Mucosa of rectum (tissue), 2 donors: ENCODE results near the gene SLC16A2.
"Not testable (repeated sequence)": the region's sequence is repeated elsewhere in the genome, so short reads cannot be mapped to it uniquely, and the experiment has no call there.

Experiments used
- H3K27ac ChIP-seq, 2 donors: one replicate each; pipeline ENCODE4 v1.7.0; 2013; ENCODE audit warnings: inconsistent platforms in 2 of 2, low read depth in 2 of 2, low read length in 2 of 2
- H3K27me3 ChIP-seq, 2 donors: one replicate each; pipeline ENCODE4 v1.7.0; 2013; ENCODE audit warnings: low read length in 2 of 2; ENCODE audit not compliant: control insufficient read depth in 2 of 2, insufficient read depth in 2 of 2
- H3K36me3 ChIP-seq, 2 donors: one replicate each; pipeline ENCODE4 v1.7.0; 2013; ENCODE audit warnings: low read length in 2 of 2; ENCODE audit not compliant: control insufficient read depth in 2 of 2, insufficient read depth in 2 of 2
- H3K4me1 ChIP-seq, 2 donors: one replicate each; pipeline ENCODE4 v1.7.0; 2013; ENCODE audit warnings: low read length in 2 of 2, mild to moderate bottlenecking in 1 of 2; ENCODE audit not compliant: control insufficient read depth in 2 of 2, insufficient read depth in 2 of 2
- H3K4me3 ChIP-seq, 2 donors: one replicate each; pipeline ENCODE4 v1.7.0; 2013; ENCODE audit warnings: low read length in 2 of 2
- H3K9ac ChIP-seq, 2 donors: one replicate each; pipeline ENCODE4 v1.7.0; 2013; ENCODE audit warnings: low read length in 2 of 2, low read depth in 1 of 2, mild to moderate bottlenecking in 1 of 2
- H3K9me3 ChIP-seq, 2 donors: one replicate each; pipeline ENCODE4 v1.7.0; 2013; ENCODE audit warnings: low read length in 2 of 2; ENCODE audit not compliant: control insufficient read depth in 2 of 2
- donor health status: healthy.
- donor health status: Normal muscosa, but diverticular disease.

The SLC16A2 gene

GRCh38 chrX:74516013-74516412 lies 94.7 kb downstream of the SLC16A2 start:
- H3K9ac ChIP-seq, H3K9me3 ChIP-seq, H3K36me3 ChIP-seq, H3K4me3 ChIP-seq, H3K27me3 ChIP-seq, H3K4me1 ChIP-seq, H3K27ac ChIP-seq: not testable (repeated sequence)

DNA sequence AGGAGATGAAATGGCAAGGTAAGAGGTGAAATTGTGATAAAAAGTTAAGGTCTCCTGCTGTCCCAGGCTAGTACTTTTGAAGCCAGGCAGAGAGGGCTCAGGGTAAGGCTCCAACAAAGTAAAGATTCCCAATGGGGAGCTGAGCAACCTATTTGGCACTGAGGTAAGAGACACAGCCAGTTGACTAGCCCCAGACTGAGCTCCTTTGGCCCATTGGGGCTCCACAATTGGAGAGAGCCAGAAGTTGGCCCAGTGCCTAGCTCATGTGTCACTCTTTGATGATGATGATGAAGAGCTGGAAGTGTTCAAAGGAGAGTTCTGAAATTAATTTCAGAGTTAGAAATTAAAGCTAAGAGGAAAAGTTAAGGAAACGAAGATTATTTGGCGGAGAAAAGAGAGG lies 98.6 kb downstream of the SLC16A2 start:
- Histone ChIP-seq H3K4me3 (no peak overlapping the region), H3K27ac (no peak overlapping the region), H3K9ac (no peak overlapping the region), H3K27me3 (peaks cover 0 to 3% of the 10 kb centered on the region in 2 donors), H3K4me1 (no peaks in the 10 kb centered on the region), H3K9me3 (no peaks in the 10 kb centered on the region), H3K36me3 (no peaks in the 10 kb centered on the region)

DNA sequence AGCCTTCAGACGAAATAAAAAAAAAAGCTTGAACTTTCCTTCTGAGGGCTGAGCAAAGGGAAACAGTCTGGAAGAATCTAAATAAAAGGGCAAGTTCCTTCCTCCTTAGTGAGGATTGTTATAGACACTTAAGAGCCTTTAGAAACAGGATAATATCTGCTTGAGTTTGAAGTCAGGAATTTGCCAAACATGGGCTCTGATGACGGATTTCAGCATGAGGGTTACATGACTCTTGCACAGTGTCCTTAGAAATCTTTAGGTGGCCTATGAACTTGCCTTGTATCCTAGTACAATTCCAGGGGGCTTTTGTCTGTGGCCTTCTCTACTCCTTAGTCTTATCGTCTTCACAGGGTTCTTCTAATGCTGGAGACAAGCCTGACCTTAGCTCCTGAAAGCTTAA lies 99.0 kb downstream of the SLC16A2 start:
- Histone ChIP-seq H3K9ac (no peak overlapping the region), H3K4me3 (no peak overlapping the region), H3K4me1 (no peaks in the 10 kb centered on the region), H3K27ac (no peak overlapping the region), H3K36me3 (no peaks in the 10 kb centered on the region), H3K27me3 (peaks cover 0 to 3% of the 10 kb centered on the region in 2 donors), H3K9me3 (no peaks in the 10 kb centered on the region)

DNA sequence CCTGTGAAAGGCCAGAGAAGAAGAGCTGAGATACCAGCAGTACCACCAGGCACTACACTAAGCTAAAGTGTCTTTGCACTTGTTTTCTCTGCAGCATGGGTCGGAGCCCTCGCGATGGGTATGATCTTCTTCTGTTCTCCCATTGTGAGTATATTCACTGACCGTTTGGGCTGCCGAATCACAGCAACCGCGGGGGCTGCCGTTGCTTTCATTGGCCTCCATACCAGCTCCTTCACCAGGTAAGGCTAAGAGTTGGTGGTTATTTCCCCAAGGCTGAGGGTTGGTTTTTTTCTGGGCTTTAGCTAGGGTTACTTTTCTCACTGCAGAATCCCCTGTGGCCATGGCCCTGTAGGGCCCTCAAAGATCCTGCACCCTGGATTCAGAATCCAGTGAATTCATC lies 99.6 kb downstream of the SLC16A2 start:
- H3K27ac ChIP-seq, result no peak overlapping the region

DNA sequence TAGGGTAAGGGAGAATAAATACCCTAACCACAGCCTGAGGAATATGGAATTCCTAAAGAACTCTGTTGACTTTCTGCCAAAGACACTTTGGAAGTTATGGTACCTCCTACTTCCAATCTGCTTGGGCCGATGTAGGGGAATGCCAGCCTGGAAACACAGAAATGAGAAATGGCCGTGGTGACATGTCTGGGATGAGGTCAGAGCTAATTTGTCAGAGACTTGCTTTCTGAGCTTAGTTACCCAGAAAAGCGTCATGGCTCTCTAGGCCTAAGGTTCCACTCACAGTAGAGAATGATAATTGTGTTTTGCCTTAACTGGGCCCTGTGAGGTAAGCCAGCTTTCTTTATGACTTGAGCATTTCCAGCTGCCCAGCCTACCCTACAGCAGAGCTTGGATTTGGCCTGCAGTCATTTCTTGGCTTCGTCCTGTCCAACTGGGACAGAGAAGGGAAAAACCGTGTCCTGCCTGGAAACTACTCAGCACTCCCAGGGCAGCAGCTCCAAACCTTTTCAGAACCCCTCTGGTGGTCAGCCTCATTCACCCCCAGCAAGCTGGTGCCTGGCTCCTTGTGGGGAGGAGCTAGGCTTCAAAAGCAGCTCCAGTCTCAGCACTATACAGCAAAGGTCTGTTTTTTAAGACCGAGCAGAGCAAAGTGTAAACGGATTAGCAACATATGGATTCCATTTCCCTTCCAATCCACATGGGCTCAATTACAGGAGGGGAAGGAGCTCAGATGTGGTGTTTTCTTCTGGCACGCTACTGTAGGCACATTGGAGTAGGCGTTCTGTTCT lies 100.9 kb downstream of the SLC16A2 start:
- Histone ChIP-seq H3K27me3 (peaks cover 0 to 3% of the 10 kb centered on the region in 2 donors), H3K36me3 (no peaks in the 10 kb centered on the region), H3K4me1 (no peaks in the 10 kb centered on the region), H3K27ac (no peak overlapping the region), H3K4me3 (no peak overlapping the region), H3K9me3 (no peaks in the 10 kb centered on the region), H3K9ac (no peak overlapping the region)

More for the DNA sequence above, 99.6 kb downstream of the SLC16A2 start:
- Histone ChIP-seq H3K4me3 (no peak overlapping the region), H3K9me3 (no peaks in the 10 kb centered on the region), H3K27me3 (peaks cover 0 to 3% of the 10 kb centered on the region in 2 donors), H3K9ac (no peak overlapping the region), H3K36me3 (no peaks in the 10 kb centered on the region), H3K4me1 (no peaks in the 10 kb centered on the region)

GRCh38 chrX:74523224-74523623 lies 101.9 kb downstream of the SLC16A2 start:
- no peak overlapping the region for H3K4me3 ChIP-seq
- H3K36me3 ChIP-seq, result no peaks in the 10 kb centered on the region

DNA sequence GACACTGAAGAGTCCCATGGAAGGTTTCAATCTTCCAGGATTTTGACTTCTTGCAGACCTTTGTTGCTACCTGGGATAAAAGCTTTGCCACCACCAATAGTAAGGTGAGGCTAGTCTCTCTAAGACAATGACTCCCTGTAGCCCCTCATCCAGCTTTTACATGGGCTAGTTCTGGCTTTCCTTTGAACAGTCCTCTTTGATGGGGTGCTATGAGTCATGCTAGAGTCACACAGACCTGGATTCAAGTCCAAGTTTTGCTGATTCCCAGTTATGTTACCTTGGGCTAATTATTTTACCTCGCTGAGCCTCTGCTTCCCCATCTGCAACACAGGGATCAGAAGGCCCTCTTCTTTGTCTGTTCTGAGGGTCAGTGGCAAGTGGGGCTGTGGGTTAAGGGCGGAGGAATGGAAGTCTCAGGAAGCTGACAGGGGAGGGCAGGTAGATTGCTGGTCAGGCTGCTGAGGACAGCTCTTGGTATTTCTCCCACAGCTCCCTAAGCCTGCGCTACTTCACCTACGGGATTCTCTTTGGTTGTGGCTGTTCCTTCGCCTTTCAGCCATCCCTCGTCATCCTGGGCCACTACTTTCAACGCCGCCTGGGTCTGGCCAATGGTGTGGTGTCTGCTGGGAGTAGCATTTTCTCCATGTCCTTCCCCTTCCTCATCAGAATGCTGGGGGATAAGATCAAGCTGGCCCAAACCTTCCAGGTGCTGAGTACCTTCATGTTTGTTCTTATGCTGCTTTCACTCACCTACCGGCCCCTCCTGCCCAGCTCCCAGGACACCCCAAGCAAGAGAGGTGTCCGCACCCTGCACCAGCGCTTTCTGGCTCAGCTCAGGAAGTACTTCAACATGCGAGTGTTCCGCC lies 102.8 kb downstream of the SLC16A2 start:
- H3K4me1 ChIP-seq, result no peaks in the 10 kb centered on the region

More at GRCh38 chrX:74523224-74523623, 101.9 kb downstream of the SLC16A2 start:
- H3K9ac ChIP-seq, result no peak overlapping the region
- no peaks in the 10 kb centered on the region for H3K4me1 ChIP-seq
- H3K9me3 ChIP-seq, result no peaks in the 10 kb centered on the region
- H3K27ac ChIP-seq, result no peak overlapping the region
- peaks cover 0 to 3% of the 10 kb centered on the region in 2 donors for H3K27me3 ChIP-seq

DNA sequence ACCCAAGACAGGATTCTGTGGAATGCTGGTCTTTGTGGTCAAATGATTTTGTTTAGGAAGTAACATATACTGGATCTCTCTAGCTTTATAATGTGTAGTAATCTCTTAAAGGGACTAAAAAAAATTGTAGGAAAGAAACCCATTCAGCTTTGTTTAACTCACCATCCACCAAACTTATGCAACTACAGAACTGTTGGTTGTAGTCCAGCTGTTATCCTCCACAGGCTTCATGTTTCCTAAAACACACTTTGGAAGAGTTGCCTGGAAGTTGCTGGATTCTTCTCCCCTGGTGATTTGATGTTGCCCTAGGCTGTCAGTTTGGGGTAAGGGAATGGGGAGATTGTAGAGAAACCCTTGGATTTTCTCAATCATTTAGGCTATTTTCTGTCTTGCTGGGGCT lies 103.8 kb downstream of the SLC16A2 start:
- no peaks in the 10 kb centered on the region for H3K9me3 ChIP-seq
- H3K36me3 ChIP-seq, result no peaks in the 10 kb centered on the region
- no peak overlapping the region for H3K4me3 ChIP-seq
- no peak overlapping the region for H3K27ac ChIP-seq
- no peak overlapping the region for H3K9ac ChIP-seq
- H3K27me3 ChIP-seq, result peaks cover 0 to 3% of the 10 kb centered on the region in 2 donors
- no peaks in the 10 kb centered on the region for H3K4me1 ChIP-seq

More for the DNA sequence above, 102.8 kb downstream of the SLC16A2 start:
- H3K9ac ChIP-seq, result no peak overlapping the region
- no peaks in the 10 kb centered on the region for H3K36me3 ChIP-seq
- H3K9me3 ChIP-seq, result no peaks in the 10 kb centered on the region
- H3K27ac ChIP-seq, result no peak overlapping the region
- H3K4me3 ChIP-seq, result no peak overlapping the region
- H3K27me3 ChIP-seq, result peaks cover 0 to 3% of the 10 kb centered on the region in 2 donors

DNA sequence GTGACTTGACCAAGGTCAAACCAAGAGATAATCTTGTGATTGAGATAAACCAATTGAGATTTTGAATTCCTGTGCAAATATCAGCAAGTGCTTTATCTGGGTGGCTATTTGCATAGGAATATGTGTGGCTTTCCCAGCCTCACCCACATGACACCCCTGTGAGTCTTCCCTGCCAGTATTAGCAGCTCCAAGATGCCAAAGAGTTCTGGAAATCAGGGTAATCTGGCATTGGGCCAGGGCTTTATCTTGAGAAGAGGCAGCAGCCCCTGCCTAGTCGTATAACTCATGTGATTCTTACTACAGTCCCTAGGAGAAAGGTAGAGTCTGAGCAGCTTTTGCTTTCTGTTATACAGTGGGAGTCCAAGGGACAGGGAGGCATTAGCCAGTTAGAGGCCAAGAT lies 105.5 kb downstream of the SLC16A2 start:
- H3K4me3 ChIP-seq, result no peak overlapping the region

GRCh38 chrX:74527350-74527749 lies 106.1 kb downstream of the SLC16A2 start:
- Histone ChIP-seq H3K36me3 (no peaks in the 10 kb centered on the region), H3K9ac (no peak overlapping the region), H3K4me3 (no peak overlapping the region), H3K27me3 (no peaks in the 10 kb centered on the region), H3K27ac (no peak overlapping the region), H3K9me3 (no peaks in the 10 kb centered on the region), H3K4me1 (no peaks in the 10 kb centered on the region)

More for the DNA sequence above, 105.5 kb downstream of the SLC16A2 start:
- H3K4me1 ChIP-seq, result no peaks in the 10 kb centered on the region
- no peaks in the 10 kb centered on the region for H3K9me3 ChIP-seq
- no peak overlapping the region for H3K27ac ChIP-seq
- no peaks in the 10 kb centered on the region for H3K36me3 ChIP-seq
- peaks cover 0 to under 1% of the 10 kb centered on the region in 2 donors for H3K27me3 ChIP-seq
- no peak overlapping the region for H3K9ac ChIP-seq
